Mesodermal cell (in vitro differentiated cells): ENCODE data around the gene FGG. TPM values are rescaled to one million over a fixed set of nuclear protein-coding genes. Genes with fewer than 3 reads are reported as not detected.
A peak's percentile ranks its signal among the peaks of the same experiment; 100 is the strongest.

ENCODE experiments used
- H3K27ac ChIP-seq: 2 replicates; pipeline ENCODE4 v1.7.0; 2013; ENCODE audit warnings: mild to moderate bottlenecking, low read depth, low read length, moderate library complexity; ENCODE audit not compliant: severe bottlenecking
- H3K36me3 ChIP-seq: 2 replicates; pipeline ENCODE4 v1.7.1; 2013; ENCODE audit warnings: mild to moderate bottlenecking, low read length, moderate library complexity; ENCODE audit not compliant: control insufficient read depth, insufficient read depth
- H3K4me1 ChIP-seq: one replicate; pipeline ENCODE4 v1.7.1; 2013; ENCODE audit warnings: mild to moderate bottlenecking, low read length; ENCODE audit not compliant: insufficient read depth, control insufficient read depth, poor library complexity, severe bottlenecking
- H3K4me3 ChIP-seq: 2 replicates; pipeline ENCODE4 v1.7.0; 2013; ENCODE audit warnings: low read length, control low read depth, mild to moderate bottlenecking; ENCODE audit not compliant: insufficient read depth, poor library complexity, severe bottlenecking; ENCODE audit errors: extremely low read depth
- H3K9me3 ChIP-seq: 2 replicates; pipeline ENCODE4 v1.7.1; 2013; ENCODE audit warnings: mild to moderate bottlenecking, low read length, moderate library complexity; ENCODE audit not compliant: control insufficient read depth
- WGBS, 2 experiments: methylation state at CpG; one replicate each; pipeline ENCODE4 v1.1.5; 2013; ENCODE audit warnings: missing lambda C conversion rate in 2 of 2; ENCODE audit not compliant: insufficient coverage in 2 of 2; 5-methylcytosine and 5-hydroxymethylcytosine counted together
- polyA plus RNA-seq, 2 experiments: library from polyadenylated mRNA; stranded (reverse); fragments of 50-300 nt; gene quantifications; one replicate each; pipeline ENCODE4 v1.2.3, GENCODE V29; 2013

The FGG gene
- polyA plus RNA-seq (2013, experiment 1 of 2) = not detected
- not detected for polyA plus RNA-seq (2013, experiment 2 of 2)

DNA sequence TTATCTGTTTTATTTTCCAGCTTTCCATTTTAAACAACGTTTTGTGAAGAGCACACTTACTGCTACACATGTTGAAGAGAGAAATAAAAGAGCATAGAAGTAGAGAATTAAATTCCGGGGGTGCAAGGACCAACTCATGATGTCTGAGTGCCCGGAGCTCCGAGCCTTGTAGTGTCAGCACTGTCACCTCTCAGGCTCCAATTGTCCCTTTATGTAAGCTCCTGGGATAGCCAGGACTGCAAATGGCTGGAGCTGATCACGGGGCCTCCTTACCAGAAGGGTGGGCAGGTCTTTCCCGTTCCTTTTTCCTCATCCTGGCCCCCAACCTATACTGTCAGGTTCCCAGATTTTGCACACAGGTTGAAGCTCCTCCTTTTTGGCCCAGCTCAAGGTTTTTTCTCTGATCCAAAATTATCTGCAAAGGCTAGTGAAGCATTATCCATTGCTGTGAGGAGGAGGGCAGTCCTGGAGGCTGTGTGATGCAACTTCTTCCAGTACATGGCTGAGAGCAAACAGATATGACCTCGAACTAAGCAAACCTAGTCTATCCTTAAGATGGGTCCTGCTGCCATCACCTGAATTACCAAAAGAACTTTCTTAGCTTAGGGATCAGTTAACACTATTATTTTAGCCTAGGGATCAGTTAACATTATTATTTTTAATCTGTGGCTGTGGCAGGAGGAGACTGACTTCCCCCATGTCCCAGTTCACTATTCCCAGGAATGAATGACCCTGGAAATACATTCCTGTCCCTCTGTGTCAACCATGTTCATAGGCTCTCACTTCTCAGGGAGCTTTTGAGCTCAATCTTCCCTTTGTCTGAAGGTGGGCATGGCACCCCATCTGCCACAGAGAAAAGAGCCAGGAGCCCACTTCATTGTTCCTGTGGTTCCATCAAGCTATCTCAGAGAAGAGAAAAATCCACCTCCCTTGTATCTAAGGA is at the start of gene FGG:
Gene FGG, minus strand, starts transcription at position 185 of the 943 bp plus-strand sequence. Its CDS starts 47 bp downstream, at position 138.
- Histone ChIP-seq H3K36me3 (no peaks in the 10 kb centered on the region), H3K27ac (no peak within 1 kb of the TSS), H3K4me3 (no peak within 1 kb of the TSS), H3K4me1 (no peaks in the 10 kb centered on the region), H3K9me3 (no peaks in the 10 kb centered on the region)
- 86 to 88% methylated on average over 5 to 6 of the region's 7 CpGs for WGBS, 2 experiments

DNA sequence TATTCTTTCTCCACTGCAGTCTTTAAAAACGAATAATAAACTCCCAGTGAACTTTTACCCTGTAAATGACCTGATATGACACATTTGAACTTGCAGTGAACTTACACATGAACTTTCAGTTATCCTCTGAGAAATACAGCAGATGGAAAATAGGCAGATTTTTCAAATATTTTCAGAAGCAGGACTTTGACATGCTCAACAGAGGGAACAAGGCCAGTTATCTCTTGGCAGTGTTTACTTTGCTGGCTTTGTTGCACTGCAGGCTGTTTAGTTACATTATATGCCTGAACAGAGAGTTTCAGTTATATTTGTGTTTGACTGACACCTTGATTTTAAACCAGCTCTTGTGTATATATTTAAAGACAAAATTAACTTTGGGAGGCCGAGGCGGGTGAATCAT is 47.6 kb upstream of the FGG start:
- Histone ChIP-seq H3K4me1 (no peaks in the 10 kb centered on the region), H3K4me3 (no peak overlapping the region), H3K36me3 (no peaks in the 10 kb centered on the region), H3K9me3 (no peaks in the 10 kb centered on the region), H3K27ac (no peak overlapping the region)
- no CpG with 5 or more reads among the region's 3 CpGs for WGBS, 2 experiments

DNA sequence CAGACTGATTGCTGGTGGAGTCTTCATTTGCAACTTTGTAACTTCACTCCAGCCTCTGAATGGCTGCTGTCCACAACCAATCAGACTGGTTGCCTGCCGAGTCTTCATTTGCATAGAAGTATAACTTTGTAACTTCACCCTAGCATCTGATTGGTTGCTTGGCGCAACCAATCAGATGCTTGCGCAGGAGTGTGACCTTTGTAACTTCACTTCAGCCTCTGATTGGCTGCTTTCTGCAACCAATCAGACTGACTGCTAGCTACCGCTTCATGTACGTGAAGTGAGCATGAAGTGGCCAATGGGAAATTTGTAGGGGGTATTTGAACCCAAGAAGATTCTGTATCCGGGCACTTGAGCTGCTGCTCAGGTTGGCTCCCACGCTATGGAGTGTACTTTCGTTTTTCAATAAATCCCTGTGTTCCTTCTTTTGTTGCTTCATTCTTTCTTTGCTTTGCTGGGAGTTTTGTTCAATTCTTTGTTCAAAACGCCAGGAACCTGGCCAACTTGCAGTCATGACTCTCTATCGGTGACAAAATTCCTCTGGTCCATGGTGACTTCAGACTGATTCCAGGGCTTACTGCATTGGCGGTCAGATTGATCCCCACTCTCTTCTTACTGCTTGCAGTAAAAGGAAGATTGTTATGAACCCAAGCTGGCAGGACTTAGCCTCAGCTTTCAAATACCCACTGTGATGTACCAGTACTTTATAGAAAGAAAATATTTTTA is 46.4 kb upstream of the FGG start:
- Histone ChIP-seq H3K4me1 (no peaks in the 10 kb centered on the region), H3K36me3 (no peaks in the 10 kb centered on the region), H3K4me3 (no peak overlapping the region), H3K9me3 (no peaks in the 10 kb centered on the region), H3K27ac (no peak overlapping the region)
- WGBS, 2 experiments = 97 to 98% methylated on average over 8 to 11 of the region's 11 CpGs

DNA sequence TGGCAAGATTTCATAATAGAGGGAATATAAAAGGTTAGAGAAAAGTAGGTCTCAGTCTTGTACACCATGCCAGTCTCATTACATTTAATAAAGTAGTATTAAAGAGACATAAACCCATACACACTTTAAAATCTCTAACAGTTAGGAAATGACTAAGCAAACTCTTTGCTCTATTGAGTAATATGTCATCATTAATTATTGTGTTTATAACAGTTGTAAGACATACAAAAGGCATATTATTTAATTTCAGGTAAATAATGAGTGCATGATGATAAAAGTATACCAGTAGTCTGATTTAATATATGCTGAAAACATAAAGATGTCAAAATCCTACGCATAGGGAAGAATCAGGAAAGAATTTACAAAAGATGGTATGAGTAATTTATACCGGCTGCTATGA is 31.0 kb upstream of the FGG start:
- Histone ChIP-seq H3K27ac (no peak overlapping the region), H3K9me3 (no peaks in the 10 kb centered on the region), H3K4me3 (no peak overlapping the region), H3K4me1 (no peaks in the 10 kb centered on the region), H3K36me3 (no peaks in the 10 kb centered on the region)
- WGBS, 2 experiments = no CpG with 5 or more reads among the region's 2 CpGs

DNA sequence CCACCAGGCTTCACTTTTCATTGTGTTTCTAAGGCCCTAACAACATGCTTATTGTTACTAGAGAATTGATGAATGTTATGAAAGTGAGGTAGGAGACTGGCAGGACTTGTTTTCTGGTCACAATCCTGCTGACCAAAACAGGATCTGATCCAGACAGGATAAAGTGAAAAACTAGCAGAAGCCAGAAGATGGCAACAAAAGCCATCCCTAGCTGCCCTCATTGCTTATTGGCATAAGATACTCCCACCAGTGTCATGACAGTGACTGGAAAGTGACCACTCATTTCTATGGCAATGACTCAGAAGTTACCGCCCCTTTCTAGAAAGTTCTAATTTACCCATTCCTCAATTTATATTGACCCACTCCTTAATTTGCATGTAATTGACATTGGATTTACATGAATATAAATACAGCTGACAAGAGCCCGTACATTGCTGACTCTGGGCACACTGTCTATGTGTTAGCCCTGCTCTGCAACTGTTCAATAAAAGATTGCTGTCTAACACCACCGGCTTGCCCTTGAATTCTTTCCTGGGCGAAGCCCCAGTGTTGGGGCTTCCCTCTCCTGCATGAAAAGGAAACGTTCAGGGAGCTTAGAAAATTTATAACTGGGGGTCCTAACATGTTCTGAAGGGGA is 30.0 kb upstream of the FGG start:
- WGBS, 2 experiments = 80 to 83% methylated on average over 2 to 5 of the region's 5 CpGs
- Histone ChIP-seq H3K4me1 (no peaks in the 10 kb centered on the region), H3K36me3 (no peaks in the 10 kb centered on the region)

DNA sequence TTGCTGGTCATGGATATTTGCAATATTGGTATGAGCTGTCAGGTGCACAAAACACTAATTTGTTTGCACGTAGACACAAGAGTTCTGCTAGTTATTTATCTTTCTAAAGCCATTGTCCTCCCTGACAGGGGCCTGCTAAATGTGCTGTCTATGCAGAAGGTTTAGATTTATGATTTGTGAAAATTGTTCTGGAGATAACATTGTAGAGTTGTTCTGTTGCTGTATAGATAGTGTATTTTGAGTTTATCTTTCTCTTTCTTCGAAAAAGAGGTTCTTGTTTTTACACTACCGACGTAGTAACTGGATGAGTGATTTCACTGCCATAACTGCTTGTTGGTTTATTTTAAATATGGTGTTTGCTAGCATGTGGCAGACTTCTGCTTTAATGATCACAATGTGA is 28.5 kb upstream of the FGG start:
- 85 to 100% methylated on average over 2 to 3 of the region's 4 CpGs for WGBS, 2 experiments

More for the DNA sequence above, 30.0 kb upstream of the FGG start:
- no peak overlapping the region for H3K4me3 ChIP-seq
- H3K9me3 ChIP-seq = no peaks in the 10 kb centered on the region
- H3K27ac ChIP-seq = no peak overlapping the region

DNA sequence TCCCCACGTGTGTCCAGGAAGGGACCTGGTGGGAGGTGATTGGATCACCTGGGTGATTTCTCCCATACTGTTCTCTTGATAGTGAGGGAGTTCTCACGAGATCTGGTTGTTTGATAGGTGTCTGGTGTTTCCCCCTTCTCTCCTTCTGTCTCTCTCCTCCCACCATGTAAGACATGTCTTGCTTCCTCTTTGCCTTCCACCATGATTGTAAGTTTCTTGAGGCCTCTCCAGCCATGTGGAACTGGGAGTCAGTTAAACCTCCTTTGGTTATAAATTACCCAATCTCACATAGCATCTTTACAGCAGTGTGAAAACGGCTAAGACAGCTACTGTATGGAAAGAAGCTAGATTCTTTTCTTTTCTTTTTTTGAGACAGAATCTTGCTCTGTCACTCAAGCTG is 21.6 kb upstream of the FGG start:
- no peaks in the 10 kb centered on the region for H3K4me1 ChIP-seq
- no peaks in the 10 kb centered on the region for H3K36me3 ChIP-seq
- no peaks in the 10 kb centered on the region for H3K9me3 ChIP-seq
- no peak overlapping the region for H3K27ac ChIP-seq
- no peak overlapping the region for H3K4me3 ChIP-seq
- 90% methylated on average over 2 of the region's 3 CpGs; no CpG with 5 or more reads in 1 of the 2 experiments for WGBS, 2 experiments

More for the DNA sequence above, 28.5 kb upstream of the FGG start:
- Histone ChIP-seq H3K9me3 (no peaks in the 10 kb centered on the region), H3K4me1 (no peaks in the 10 kb centered on the region), H3K4me3 (no peak overlapping the region), H3K27ac (no peak overlapping the region), H3K36me3 (no peaks in the 10 kb centered on the region)

DNA sequence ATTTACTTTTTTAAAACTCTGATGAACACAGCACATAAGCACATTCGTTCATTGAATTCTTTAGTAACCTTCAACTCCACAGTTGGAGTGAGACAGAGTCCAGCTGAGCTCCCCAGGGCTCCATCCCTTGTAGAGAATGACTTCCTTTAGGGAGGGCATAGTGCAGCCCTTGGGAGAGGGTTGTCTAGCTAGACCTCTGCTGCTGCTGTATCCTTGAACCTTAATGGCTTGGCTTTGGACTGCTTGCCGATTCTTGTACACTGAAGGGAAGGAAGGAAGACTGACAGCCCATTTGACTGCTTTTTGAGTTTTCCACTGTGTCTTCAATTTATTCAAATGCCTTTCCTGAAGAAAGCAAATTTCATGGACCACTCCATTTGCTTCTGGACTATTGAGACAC is 19.4 kb upstream of the FGG start:
- Histone ChIP-seq H3K36me3 (no peaks in the 10 kb centered on the region), H3K4me3 (no peak overlapping the region), H3K9me3 (no peaks in the 10 kb centered on the region), H3K4me1 (peaks cover 3% of the 10 kb centered on the region), H3K27ac (no peak overlapping the region)
- WGBS, 2 experiments = 100% methylated on average over 1 of the region's 2 CpGs

DNA sequence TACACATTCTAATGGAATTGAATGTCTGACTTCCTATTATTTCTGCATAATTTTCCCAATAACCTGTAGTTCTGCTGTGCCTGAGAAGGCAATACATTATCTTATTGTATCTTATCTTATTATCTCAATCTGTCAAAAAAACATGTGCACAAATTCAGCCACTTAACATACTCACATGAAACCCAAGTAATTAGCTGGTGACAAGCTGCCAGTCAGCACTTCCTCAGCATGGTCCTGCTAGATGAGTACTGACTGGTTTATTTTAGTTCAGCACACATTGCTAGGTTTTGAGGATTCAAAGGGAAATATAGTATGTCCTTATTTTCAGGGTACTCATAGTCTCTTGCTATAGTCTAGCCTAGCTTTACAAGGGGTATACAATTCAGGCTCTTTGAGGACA is 17.9 kb upstream of the FGG start:
- Histone ChIP-seq H3K4me1 (peaks cover 3% of the 10 kb centered on the region), H3K27ac (no peak overlapping the region), H3K9me3 (no peaks in the 10 kb centered on the region), H3K36me3 (no peaks in the 10 kb centered on the region), H3K4me3 (no peak overlapping the region)

DNA sequence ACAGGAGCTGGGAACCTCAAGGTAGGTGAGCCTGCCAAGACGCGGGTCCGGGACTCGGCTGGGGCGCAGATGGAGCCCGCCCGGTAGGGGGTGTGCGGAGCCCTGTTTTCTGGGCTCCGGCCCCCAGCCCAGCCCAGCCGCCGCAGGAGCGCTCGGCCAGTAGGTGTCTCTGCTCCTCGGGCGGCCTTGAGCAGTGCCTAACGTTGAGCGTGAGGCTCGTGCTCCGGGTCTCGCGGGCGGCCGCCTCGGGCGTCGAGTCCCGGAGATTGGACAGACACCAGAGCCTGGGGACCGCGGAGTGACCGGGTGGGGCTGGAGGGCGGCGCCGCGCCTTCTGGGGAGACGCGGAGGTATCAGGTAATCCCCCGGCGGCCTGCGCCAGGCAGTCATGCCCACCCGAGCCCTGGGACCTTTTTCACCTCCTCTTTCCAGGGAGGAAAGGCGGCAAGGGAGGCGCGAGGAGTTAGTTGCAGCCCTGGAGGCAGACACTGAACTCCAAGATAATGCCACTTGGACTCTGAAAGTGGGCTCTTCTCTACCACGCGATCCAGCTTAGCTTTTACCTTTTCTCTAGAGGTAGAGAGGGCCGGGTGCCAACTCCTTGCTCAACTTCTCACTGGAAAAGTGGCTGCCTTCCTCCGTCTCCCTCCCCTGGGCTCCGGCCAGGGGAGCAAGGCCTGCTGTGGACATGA is 14.5 kb upstream of the FGG start:
- H3K27ac ChIP-seq = no peak overlapping the region
- H3K9me3 ChIP-seq = no peaks in the 10 kb centered on the region
- no peaks in the 10 kb centered on the region for H3K36me3 ChIP-seq
- H3K4me3 ChIP-seq = peak overlapping the region; percentile 19
- H3K4me1 ChIP-seq = peaks cover 3% of the 10 kb centered on the region
- WGBS, 2 experiments = 9 to 10% methylated on average over 39 to 42 of the region's 48 CpGs
